RPMI7951 (cell line): Measurements from ENCODE around the gene THRB. TPM values are rescaled to one million over a fixed set of nuclear protein-coding genes. Genes with fewer than 3 reads are reported as not detected.
A peak's percentile ranks its signal among the peaks of the same experiment; 100 is the strongest.

Experiments used
- DNase-seq: peaks from one replicate; pipeline ENCODE4 v3.0.0-alpha.2; 2012; ENCODE audit warnings: low read depth
- total RNA-seq: library from RNA; depleted of rRNA; stranded (reverse); fragments of >200 nt; shearing (Covaris generic); gene quantifications from 2 replicates; pipeline ENCODE4 v1.2.3, GENCODE V29; 2014

THRB gene
- total RNA-seq, 1 experiment from 2014 or later, result 0.24 TPM

DNA sequence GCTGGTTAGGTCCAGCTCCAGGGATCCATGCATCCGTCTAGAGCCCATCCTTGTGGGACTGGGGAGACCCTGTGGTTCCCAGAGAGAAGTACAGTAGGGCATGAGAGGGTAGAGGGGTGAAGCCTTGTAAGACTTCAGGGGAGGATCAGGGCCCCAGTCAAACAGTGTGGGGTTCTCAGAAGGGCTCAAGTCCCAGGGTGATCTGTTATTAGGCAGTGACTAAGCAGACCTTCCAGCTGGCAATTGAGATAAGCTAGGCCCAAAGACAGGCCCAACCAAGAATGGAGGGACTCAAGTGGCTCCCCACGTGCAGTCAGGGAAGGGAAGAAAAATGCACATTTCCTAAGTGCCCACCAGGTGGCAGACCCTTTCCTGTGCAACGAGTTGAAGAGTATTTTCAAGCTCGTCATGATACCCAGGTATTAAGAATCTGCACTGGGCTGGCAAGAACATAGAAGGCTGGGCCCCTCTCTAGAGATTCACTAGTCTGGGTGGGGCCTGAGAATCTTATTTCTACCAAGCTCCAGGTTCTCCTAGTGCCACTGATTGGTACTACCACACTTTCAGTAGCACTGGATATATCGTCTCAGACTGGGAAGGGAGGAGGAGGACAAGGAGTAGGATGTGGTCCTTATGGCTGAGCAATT, 308.8 kb downstream of the THRB start:
- peak; percentile 81 for DNase-seq

DNA sequence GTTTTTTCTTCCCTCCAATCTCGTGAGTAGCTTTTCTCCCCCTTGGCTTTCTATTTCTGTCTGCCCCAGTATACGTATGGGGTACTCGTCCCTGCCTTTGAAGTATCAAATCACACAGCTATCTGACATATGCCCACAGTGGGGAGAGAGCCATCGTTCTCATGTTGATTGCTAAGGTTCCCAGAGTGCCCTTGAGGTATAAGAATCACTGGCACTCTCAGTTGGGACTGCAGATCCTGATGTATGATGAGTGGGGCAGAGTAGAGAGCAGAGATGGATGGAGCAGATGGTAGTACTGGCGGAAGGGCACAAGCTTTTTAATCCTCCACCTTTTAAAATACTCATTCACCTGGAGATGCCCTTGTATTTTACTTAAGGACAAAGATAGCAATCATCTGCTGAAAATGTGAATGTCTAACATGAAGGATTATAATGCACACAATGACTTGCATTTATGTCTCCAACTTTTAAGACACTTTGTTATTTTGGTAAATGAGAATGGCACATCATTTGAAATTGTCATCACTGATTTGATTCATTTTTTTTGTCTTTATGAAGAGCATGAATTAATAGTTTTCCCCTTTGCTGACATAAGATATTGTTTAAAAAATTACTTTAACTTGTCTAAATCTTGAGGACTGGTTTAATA, 310.0 kb downstream of the THRB start:
- no peak for DNase-seq

DNA sequence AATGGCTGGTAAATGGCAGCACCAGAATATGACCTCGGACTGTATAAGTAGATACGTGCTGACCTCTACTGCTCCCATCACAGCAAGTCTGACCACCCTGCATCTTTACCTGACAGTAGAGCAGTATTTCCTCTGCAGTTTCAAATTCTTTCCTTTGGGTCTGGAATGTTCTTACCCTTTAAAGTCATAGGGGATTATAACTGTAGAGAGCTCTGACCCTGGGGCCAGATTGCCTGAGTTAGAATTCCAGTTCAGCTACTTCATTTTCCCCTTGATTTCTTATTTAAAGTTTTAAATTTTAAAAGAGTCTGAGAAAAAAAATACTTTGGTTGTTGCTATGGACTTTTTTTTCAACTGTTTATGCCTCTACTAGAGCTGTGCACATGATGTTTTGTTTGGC, 311.9 kb downstream of the THRB start:
- no peak for DNase-seq

DNA sequence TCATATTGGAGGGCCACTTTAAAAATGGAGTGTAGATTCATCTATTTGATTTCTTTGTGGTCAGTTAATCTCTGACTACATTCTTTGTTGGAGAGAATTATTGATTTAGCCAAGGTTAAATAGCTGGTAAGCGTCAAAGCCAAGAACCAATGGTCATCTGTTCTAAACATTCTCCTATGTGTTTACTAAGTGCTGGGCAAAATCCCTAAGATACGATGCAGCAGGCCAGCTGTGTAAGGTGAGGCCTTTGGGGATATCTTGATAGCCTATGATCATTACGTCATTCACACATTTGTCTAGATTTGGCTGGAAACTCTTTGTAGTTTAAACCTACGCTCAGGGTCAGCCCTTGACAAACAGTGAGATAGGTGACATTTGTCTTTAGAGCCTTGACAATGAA, 313.4 kb downstream of the THRB start:
- DNase-seq, result no peak

DNA sequence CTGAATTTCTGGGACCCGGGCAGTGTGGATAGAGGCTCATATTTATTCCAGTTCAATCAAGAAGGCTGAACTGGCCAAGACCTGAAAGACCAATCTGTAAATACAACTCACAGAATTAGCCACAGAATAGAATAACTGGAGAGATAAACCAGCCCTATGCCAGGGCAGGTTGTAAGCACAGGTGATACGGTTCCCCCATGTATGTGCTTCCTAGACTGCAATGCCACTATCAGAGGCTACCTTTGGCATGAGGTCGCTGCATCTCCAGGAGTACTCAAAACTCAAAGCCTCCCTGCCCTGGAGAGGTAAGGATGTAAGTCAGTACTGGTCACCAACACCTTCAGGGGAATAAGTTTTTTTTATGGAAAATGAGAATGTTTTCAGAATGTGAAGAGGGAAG, 314.0 kb downstream of the THRB start:
- no peak for DNase-seq

DNA sequence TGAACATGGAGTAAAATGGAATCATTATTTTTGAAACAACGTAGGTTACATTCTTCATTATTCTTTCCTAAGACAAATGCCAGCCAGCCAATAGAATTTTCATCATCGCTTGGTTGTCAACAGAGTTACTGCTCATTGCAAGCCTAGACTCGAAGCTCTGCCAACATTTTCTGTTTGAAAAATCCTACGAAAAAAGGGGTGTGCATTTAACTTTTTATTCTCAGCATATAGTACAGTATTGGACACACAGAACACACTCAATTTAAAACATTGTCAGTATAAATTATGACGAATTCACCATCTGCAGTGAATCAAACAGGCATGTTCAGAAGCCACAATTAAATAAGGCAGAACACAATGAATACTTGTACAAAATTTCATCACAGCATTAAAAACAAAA, 317.4 kb downstream of the THRB start:
- no peak for DNase-seq

DNA sequence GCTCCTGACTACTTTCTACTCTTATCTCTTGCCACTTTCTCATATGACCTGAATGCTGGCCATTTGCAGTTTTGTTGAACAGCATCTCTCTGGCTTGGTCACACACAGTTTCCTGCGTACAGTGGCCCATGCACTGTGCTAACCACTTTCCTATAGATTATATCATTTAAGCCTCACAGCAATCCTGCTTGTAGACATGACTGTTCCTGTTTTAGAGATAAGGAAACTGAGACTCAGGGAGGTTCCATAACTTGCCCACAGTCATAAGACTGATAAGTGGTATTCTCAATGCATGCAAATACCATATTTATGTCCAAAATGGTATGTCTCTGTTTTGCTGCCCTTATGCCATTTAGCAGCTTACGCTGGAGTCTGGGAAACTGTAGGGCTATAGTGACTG, 320.0 kb downstream of the THRB start:
- no peak for DNase-seq

DNA sequence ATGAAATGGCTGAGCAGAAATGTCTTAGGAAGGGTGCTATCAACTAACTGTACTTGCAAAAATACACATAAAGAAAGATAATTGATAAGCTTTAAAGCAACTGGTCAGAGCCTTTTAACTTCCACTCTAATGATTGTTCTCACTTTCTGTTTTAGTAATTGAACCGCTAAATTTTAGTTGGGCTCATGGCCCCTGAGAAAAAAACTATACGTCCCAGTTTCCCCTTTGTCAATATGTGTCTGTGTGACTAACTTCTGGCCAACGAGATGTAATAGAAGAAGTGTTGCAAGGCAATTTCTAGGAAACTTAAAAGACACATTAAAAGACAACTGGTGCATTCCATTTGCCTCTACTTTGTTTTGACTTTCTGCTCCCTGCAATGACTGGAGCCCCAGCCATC, 325.7 kb downstream of the THRB start:
- DNase-seq, result no peak

DNA sequence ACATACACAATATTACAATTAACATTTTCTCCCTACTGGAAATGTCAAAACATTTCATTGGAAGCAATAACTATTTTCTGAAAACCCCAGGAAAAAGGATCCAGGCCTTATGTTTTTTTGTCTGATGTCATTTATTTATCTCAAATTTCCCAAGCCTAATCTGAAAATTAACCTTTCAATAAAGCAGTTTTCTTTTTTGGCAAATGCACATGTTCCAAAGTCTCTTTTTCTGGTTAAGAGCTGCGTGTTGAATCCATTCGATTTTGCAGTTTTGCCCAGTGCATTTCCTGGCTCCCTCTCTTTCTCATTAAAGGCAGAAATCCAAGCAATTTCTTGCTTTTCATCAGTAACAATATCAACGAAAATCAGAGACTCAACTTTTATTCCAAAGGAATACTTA, 327.2 kb downstream of the THRB start:
- DNase-seq, result no peak

DNA sequence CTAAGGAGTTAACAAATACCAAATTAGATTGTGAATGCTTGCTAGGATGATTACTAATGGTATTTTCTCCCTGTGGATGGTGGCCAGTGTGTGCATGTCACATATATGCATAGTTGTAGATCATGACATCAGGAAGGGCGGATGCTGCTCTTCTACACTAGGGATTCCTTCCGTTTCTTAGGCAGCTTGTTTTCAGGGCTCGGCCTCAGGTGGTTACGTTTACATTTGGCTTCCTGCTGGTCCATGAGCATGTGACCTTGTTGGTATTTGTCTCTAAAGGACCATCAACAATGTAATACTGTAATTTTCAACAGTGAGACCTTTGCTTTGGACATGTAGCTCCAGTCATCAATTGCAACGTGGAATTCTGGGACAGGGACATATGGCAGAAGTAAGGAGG, 328.1 kb downstream of the THRB start:
- no peak for DNase-seq

DNA sequence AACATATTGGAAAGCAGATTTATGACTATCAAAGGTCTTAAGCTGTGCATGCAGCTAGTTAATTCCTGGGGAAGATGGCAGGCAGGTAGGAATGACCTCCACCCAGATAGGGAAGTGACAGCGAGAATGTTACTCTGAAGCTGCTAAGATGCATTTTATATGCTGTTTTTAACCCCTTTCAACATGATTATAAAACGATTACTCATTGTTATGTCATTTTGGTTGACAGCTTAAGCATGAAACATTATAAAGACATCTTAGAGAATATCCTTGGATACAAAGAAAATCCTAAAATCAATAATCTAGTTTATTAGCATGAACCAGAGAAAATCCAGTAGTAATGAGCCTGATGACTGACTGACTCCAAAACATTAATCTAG, 329.1 kb downstream of the THRB start:
- DNase-seq, result no peak

DNA sequence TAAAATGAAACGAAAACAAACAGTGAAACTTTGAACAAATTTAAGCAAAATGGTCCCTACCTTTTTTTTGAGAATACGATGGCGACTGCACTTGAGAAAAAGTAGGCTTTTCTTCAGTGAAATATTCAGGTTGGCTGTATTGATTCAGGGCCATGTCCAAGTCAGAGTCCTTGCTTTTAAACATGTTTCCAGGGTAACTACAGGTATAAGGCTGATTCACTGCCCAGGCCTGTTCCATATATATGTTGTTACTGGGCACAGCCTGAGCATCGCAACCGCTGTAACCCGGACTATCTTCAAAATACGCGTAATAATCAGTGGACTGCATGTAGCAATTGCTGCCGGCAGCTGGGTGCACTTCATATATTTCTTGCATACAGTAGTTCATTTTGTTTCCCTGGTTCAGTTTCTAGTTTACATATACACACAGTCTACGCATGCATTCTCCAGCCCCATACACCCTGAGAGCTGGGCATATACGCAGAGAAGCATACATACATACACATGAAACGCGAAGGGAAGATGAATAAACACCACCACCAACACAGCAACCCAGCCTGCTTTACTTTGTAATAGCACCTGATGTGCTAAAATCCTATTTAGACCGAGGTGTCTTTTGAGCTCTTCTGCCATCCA, 329.6 kb downstream of the THRB start:
- no peak for DNase-seq

DNA sequence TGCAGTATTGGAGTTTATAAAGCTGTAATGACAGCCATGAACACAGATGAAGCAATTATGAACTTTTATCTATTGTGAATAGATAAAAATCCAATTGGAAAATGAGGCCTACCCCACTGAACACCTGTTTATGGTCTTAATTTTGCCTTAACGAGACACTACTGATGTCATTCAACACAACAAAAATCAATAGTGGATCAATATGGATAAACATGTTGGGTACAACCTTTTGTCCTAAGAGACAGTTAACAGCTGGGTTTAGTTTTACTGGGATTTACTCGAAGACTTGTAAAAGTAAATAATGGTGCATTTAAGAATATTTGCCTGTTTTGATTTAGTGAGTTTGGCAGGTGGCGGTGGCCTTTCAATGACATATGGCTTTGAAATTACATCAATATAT, 331.7 kb downstream of the THRB start:
- no peak for DNase-seq

DNA sequence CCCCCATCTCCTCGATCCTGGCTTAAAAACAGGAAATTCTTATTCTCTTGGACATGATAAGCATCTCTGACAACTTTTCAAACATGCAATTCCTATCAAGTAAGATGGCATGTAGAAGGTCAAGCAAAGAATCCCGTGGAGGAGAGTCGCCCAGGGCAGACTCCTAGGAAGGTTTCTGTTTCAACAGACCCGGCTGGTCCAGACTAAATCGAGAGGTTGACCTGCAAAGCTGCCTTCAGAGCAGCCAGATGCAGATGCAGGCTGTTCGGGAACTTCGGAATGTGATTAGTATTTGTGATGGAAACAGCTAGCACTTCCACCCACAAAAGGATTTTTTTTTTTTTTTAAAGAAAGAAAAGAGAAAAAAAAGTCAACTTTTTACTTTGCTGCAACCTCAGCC, 332.8 kb downstream of the THRB start:
- DNase-seq, result peak; percentile 47

DNA sequence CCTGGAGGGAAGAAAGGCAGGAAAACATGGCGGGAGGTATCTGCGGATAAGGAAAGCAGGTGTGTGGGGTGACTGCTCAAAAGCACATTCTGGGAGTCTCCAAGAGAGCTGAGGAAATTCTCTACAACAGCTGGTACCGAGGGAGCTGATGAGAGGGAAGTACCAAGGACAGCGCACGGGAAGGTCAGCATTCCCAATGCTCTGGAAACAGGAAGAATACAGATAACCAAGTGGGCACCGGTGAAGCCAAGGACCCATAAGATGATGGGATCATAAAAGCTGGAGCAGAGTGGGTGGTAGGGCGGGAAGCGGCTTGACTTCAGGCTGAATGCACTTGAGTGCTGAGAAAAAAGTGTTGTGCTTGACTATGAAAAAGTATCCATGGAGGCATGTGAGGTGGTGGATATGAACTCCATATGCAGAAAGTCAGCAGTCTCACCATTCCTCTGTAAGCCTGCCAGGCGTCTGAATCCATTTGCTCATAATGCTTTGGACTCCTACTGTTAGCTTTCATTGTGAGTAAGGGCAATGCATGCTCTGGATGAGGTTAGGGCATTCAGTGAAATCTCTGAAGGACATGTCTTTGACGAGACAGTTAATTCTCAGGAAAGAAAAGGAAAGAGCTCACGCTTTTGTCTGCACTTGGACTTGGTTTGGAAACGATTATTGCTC, 334.1 kb downstream of the THRB start:
- DNase-seq, result peak; percentile 60

DNA sequence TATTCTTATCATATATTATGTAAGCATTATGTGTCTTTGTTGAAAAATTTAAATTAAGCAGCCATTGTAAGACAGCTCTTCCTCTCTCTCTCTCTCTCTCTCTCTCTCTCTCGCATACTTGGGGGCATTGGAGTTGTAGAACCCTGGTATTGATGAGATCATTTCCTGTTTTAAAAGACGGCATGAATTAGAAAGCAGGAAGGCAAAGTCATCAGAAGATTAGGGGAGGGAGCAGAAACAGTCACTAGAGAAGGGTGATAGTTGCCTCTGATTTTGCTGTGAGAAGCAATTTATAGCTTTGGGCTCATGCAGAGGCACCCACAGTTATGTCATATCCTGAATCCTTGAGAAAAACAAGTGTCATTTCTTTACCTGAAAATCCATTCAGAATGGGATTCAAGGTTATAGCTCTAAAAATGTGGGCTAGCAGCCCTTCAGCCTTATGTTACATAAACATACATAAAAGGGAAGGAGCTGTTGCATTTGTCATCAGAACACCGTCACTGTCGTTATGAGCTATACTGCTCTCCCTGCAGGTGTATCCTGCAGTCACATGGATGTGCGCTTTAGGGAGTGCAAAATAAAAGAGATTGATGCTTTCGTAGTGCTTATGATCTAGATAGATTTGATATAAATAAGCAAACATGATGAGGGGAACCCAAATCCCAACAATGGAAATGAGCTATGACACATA, 335.7 kb downstream of the THRB start:
- no peak for DNase-seq

DNA sequence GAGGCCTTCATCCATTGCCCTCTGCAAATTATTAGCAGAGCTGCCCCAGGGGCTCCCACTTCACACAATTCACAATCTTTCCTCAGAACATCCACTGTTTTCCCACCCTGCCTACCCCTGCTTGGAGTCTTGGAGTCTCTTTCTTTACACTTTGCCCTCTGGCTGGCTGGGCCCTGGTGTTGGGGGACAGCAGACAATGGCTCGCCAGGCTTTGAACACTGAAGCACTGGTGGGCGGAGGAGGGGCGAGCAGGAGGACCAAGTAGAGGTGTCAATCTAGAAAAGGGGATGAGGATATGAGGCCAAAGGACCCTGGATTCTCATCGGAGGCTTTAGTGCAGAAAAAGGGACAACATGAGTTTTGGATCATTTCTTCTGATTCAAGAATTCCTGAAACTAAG, 337.5 kb downstream of the THRB start:
- no peak for DNase-seq

DNA sequence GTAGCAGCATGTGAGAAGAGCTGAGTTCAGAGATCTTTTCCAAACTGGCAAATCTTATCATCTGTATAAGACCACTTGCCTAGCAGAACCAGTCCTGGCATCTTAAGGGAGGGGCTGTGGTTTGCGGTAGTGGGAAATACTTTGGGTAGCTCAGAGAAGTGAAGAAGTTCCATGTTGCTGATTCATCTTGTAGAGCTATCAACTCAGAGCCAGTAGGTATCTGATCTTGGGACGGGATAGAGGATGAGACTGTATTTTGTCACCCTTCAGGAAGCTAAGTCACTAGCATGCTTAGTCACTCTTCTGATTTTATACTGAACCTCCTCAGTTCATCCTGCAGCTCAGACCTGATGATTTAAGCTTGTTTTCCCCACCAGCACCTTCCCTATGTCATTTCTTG, 338.2 kb downstream of the THRB start:
- DNase-seq, result peak; percentile 95

DNA sequence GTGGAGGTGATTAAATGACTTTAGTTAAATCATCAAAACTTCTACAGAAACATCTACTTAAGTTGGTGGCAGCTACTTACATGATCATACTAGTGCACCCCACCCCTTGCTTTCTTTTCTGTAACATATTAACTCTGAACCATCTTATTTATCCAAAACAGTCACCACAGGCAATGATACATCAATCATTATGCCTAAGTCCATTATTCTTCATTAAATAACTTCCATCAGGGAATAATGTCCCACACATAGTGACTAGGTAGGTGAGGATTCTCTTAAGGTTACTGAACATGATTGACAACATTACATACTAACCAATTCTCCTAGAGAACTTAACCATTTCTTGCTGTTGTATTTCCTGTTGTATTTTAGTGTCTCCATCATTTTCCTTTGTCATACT, 339.4 kb downstream of the THRB start:
- no peak for DNase-seq

DNA sequence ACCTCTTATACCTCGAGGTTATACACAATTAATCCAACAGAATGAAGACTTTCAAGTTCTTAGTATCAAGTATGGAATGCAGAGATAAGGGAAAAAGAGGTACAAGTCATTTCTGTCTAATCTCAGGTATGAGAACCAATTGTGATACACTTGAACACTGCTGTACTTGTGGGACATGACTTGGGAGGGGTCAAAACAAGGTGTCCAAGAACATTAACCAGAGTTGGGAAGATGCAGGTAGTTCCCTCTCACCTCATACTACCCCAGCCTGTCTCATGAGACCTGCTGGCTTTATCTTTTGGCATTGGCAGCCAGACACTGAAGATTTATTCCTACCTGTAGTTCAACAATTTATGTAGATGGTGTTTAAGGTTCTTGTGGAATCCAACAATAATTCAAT, 339.9 kb downstream of the THRB start:
- no peak for DNase-seq

DNA sequence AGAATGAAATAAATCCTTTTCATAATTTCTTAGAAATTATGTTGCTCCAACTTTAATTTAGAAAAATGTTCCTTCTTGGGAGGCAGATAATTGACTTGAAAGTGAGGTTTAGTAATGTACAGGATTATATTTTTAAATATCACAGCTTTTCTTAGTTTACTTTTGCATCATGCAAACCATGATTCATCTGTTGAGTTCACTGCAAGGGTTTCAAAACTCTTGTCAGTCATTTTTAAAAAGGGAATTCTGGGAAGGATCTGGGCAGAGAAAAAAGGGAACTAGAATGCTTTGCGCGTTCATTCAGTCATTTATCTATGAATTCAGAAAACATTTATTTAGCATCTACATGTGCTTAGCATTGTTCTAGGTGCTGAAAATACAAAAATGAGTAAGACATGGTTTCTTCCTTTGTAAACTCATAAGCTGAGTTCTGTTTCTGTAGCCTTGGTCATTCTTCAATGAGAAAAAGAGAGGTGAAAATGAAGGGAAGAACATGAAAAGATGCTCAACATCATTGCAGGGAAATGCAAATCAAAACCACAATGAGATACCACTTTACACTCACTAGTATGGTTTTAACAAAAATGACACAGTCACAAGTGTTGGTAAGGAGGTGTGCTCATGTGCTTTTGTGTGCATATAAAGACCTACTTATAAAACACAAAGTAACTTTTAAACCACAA, 340.5 kb downstream of the THRB start:
- no peak for DNase-seq

DNA sequence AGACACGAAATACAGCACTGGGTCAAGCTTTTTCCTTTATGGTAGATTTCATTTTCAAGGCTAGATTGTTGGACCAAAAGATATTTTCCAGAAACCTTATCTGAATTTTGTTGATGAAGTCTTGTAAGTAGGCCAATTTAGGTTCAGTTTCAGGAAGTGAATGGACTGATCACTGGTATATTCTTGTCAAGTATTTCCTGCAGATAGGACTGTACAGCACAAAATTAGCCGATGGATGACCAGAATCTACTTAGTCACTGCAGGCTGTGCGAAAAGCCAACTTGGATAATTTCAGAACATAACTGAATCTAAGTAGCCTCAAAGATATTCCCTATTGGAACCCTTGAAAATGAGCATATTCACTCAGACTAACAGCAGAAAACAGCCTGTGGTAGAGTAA, 343.1 kb downstream of the THRB start:
- DNase-seq, result no peak
